Measurements from ENCODE around the gene INSL4. TPM values are rescaled to one million over a fixed set of nuclear protein-coding genes. Genes with fewer than 3 reads are reported as not detected.

The INSL4 gene
- not detected in 2 replicates for total RNA-seq (ENCODE audit: low replicate concordance)

DNA sequence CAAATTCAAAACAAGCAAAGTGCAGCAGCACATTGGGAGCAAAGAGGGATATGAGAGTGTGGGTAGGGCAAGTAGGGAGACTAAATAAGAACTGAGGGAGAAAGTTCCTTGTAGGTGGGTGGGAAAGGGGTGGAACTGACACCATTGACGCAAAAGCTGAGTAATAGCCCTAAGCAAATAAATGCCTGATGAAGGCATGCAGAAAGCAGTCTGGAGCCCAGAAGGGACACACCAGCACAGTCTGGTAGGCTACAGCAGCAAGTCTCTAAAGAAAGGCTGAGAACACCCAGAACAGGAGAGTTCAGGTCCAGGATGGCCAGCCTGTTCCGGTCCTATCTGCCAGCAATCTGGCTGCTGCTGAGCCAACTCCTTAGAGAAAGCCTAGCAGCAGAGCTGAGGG lies at the start of gene INSL4:
Gene INSL4, plus strand, starts transcription at position 208 of the 400 bp plus-strand sequence. Its CDS starts 105 bp downstream, at position 313.
- H3K4me1 Mint-ChIP-seq: no peaks in the 10 kb centered on the region
- H3K27me3 Mint-ChIP-seq (ENCODE audit: insufficient read depth, low read depth): peaks cover 2% of the 10 kb centered on the region
- H3K27ac Mint-ChIP-seq: no peak within 1 kb of the TSS
- no peaks in the 10 kb centered on the region for H3K9me3 Mint-ChIP-seq
- Histone ChIP-seq H3K27ac (no peak within 1 kb of the TSS), H3K9me3 (ENCODE audit: low read depth) (no peaks in the 10 kb centered on the region), H3K27me3 (no peaks in the 10 kb centered on the region), H4K20me1 (ENCODE audit: low read depth) (no peaks in the 10 kb centered on the region), H3K79me2 (ENCODE audit: low read depth) (no peaks in the 10 kb centered on the region), H2AFZ (replicated peaks) (no peak within 1 kb of the TSS), H3K4me3 (no peak within 1 kb of the TSS), H3K4me1 (no peaks in the 10 kb centered on the region), H3K9ac (no peak within 1 kb of the TSS), H3F3A (ENCODE audit: low read depth) (no peaks in the 10 kb centered on the region), H3K4me2 (no peak within 1 kb of the TSS), H3K36me3 (no peaks in the 10 kb centered on the region)
- no peak for DNase-seq (ENCODE audit: low spot score)
- H3K36me3 Mint-ChIP-seq: no peaks in the 10 kb centered on the region
- no peak within 1 kb of the TSS for H3K4me3 Mint-ChIP-seq
- TF ChIP-seq EZH2 (IDR thresholded peaks at IDR 0.05) (no peak), EZH2phosphoT487 (IDR thresholded peaks at IDR 0.05) (no peak)
- TF ChIP-seq, protein P1, sequence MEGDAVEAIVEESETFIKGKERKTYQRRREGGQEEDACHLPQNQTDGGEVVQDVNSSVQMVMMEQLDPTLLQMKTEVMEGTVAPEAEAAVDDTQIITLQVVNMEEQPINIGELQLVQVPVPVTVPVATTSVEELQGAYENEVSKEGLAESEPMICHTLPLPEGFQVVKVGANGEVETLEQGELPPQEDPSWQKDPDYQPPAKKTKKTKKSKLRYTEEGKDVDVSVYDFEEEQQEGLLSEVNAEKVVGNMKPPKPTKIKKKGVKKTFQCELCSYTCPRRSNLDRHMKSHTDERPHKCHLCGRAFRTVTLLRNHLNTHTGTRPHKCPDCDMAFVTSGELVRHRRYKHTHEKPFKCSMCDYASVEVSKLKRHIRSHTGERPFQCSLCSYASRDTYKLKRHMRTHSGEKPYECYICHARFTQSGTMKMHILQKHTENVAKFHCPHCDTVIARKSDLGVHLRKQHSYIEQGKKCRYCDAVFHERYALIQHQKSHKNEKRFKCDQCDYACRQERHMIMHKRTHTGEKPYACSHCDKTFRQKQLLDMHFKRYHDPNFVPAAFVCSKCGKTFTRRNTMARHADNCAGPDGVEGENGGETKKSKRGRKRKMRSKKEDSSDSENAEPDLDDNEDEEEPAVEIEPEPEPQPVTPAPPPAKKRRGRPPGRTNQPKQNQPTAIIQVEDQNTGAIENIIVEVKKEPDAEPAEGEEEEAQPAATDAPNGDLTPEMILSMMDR (IDR thresholded peaks at IDR 0.05): no peak

DNA sequence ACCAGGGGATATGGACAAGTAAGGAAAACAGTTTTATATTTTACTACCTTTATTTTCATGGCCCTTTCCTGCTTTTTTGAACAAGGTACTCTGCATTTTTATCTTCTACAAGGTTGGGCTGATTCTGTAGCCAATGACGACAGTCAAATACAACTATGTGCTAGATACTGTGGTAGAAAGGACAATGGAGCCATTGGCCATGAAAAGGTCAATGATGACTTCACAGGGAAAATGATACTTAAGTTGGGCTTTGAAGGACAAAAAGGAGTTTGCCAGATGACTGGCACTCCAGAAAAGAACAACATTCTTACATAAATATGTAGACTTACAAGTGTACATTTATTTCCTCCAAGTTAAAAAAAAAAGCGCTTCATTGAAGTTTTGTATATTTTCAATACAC lies 46.4 kb upstream of the INSL4 start:
- no peak for DNase-seq (ENCODE audit: low spot score)
- no peaks in the 10 kb centered on the region for H3K79me2 ChIP-seq (ENCODE audit: low read depth)
- no peak overlapping the region for H3K4me2 ChIP-seq
- no peaks in the 10 kb centered on the region for H3K36me3 ChIP-seq
- H3K4me1 Mint-ChIP-seq: no peaks in the 10 kb centered on the region
- H3F3A ChIP-seq (ENCODE audit: low read depth): no peaks in the 10 kb centered on the region
- H3K27ac Mint-ChIP-seq: no peak overlapping the region
- H3K27me3 ChIP-seq: no peaks in the 10 kb centered on the region
- peaks cover under 1% of the 10 kb centered on the region for H3K9me3 Mint-ChIP-seq
- no peak overlapping the region for H3K4me3 ChIP-seq
- no peaks in the 10 kb centered on the region for H3K4me1 ChIP-seq
- H3K27me3 Mint-ChIP-seq (ENCODE audit: insufficient read depth, low read depth): no peaks in the 10 kb centered on the region
- TF ChIP-seq, protein P1 (IDR thresholded peaks at IDR 0.05): no peak
- TF ChIP-seq EZH2 (IDR thresholded peaks at IDR 0.05) (no peak), EZH2phosphoT487 (IDR thresholded peaks at IDR 0.05) (no peak)
- no peaks in the 10 kb centered on the region for H3K36me3 Mint-ChIP-seq
- no peak overlapping the region for H3K27ac ChIP-seq
- no peak overlapping the region for H3K4me3 Mint-ChIP-seq
- no peak overlapping the region for H2AFZ ChIP-seq (replicated peaks)
- H4K20me1 ChIP-seq (ENCODE audit: low read depth): no peaks in the 10 kb centered on the region
- no peaks in the 10 kb centered on the region for H3K9me3 ChIP-seq (ENCODE audit: low read depth)
- no peak overlapping the region for H3K9ac ChIP-seq

DNA sequence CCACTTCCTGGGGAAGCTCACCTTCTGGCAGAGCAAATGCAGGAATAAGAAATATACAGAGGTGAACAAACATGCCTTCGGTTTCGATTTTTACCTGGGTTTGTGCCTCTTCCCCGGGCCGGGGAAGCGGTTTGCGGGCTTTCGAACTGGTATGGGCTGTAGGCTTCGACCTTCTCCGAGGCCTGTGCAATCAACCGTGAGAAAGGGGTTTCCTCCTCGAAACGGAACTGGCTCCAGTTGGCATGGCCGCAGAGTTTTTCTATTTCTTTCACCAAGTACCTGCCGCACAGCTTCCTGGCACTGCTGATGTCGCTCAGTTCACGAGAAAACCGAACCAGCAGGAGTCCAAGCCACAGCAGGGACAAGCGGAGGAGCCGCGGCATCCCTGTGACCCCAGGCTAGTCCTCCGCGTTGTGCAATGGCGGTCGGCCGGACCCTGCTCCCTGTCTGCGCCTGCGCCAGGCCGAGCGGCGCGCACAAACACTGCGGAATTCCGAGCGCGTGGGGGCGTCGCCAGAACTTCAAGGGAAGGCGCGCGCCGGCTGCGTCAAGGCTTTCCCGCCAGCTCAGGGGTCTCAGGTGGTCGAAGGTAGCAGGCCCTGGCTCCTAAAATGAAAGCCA lies 45.9 kb upstream of the INSL4 start, which contains the start of gene INSL6:
Gene INSL6, minus strand, starts transcription at position 420 of the 621 bp plus-strand sequence. Its CDS starts 37 bp downstream, at position 383.
- no peaks in the 10 kb centered on the region for H3F3A ChIP-seq (ENCODE audit: low read depth)
- Mint-ChIP-seq H3K4me1 (no peaks in the 10 kb centered on the region), H3K27ac (no peak within 1 kb of the TSS), H3K9me3 (no peaks in the 10 kb centered on the region), H3K36me3 (no peaks in the 10 kb centered on the region), H3K27me3 (ENCODE audit: insufficient read depth, low read depth) (no peaks in the 10 kb centered on the region), H3K4me3 (no peak within 1 kb of the TSS)
- no peaks in the 10 kb centered on the region for H3K9me3 ChIP-seq (ENCODE audit: low read depth)
- H4K20me1 ChIP-seq (ENCODE audit: low read depth): no peaks in the 10 kb centered on the region
- no peak within 1 kb of the TSS for H3K4me2 ChIP-seq
- no peak for DNase-seq (ENCODE audit: low spot score)
- H3K4me1 ChIP-seq: no peaks in the 10 kb centered on the region
- no peak within 1 kb of the TSS for H3K9ac ChIP-seq
- H2AFZ ChIP-seq (replicated peaks): no peak within 1 kb of the TSS
- no peak within 1 kb of the TSS for H3K27ac ChIP-seq
- no peaks in the 10 kb centered on the region for H3K27me3 ChIP-seq
- TF ChIP-seq EZH2phosphoT487 (IDR thresholded peaks at IDR 0.05) (no peak), EZH2 (IDR thresholded peaks at IDR 0.05) (no peak)
- TF ChIP-seq, protein P1 (IDR thresholded peaks at IDR 0.05): no peak
- no peaks in the 10 kb centered on the region for H3K79me2 ChIP-seq (ENCODE audit: low read depth)
- no peak within 1 kb of the TSS for H3K4me3 ChIP-seq
- H3K36me3 ChIP-seq: no peaks in the 10 kb centered on the region
